H1 (cell line): ENCODE results near the gene RFNG. TPM values are rescaled to one million over a fixed set of nuclear protein-coding genes. Genes with fewer than 3 reads are reported as not detected.

Source experiments
- ATF2 ChIP-seq: IDR thresholded peaks from 2 replicates; pipeline ENCODE4 v1.6.1; 2012; ENCODE audit warnings: low read length, inconsistent platforms
- CBX8 ChIP-seq: fragments of 300-800, 300-1000 bp; sonication (generic); IDR thresholded peaks from 2 replicates; pipeline ENCODE4 v1.7.1; 2016; ENCODE audit warnings: low read depth, low read length, borderline replicate concordance
- EP300 ChIP-seq, 2 experiments: IDR thresholded peaks; 1 replicate in 1 of 2; 2 replicates in 1 of 2; pipeline ENCODE4 v1.6.1; 2011 to 2012; ENCODE audit warnings: low read depth in 2 of 2, low read length in 2 of 2, mild to moderate bottlenecking in 2 of 2, borderline replicate concordance in 1 of 2, inconsistent platforms in 1 of 2, moderate library complexity in 1 of 2
- NRF1 ChIP-seq: IDR thresholded peaks from 2 replicates; pipeline ENCODE4 v1.6.1; 2011; ENCODE audit warnings: mild to moderate bottlenecking, low read depth, low read length, improper control_type of control experiment
- PHF8 ChIP-seq: fragments of 200-600 bp; sonication (generic); conservative IDR thresholded peaks from 2 replicates; pipeline ENCODE4 v1.7.1; 2012; ENCODE audit warnings: low read depth, mild to moderate bottlenecking, inconsistent platforms, low read length, moderate library complexity
- POLR2A ChIP-seq, 2 experiments: IDR thresholded peaks; 1 replicate in 1 of 2; 2 replicates in 1 of 2; pipeline ENCODE4 v1.6.1; 2011; ENCODE audit warnings: low read depth in 2 of 2, low read length in 2 of 2, mild to moderate bottlenecking in 2 of 2; ENCODE audit errors: control extremely low read depth in 1 of 2
- SIRT6 ChIP-seq: IDR thresholded peaks from one replicate; pipeline ENCODE4 v1.7.1; 2012; ENCODE audit warnings: low read length, inconsistent platforms
- TCF12 ChIP-seq: IDR thresholded peaks from 2 replicates; pipeline ENCODE4 v1.6.1; 2011; ENCODE audit warnings: low read depth, mild to moderate bottlenecking, low read length
- polyA plus RNA-seq, 7 experiments: library from polyadenylated mRNA; depleted of rRNA in 3 of 7; stranded (reverse) in 5 of 7; unstranded in 2 of 7; fragments of >200 nt in 5 of 7; fragments of 200-250 nt in 2 of 7; gene quantifications; 1 replicate in 5 of 7; 2 replicates in 1 of 7; 4 replicates in 1 of 7; pipeline versions ENCODE4 v1.2.1 to v1.2.3, GENCODE V29; 2011 to 2013; ENCODE audit warnings: missing spikeins in 2 of 7, mixed read lengths in 2 of 7
- total RNA-seq: library from RNA; stranded (reverse); fragmentation: NEBNext Ultra II Directional; extraction: Animal tissue kit (Norgen Biotek cat#: 25700); gene quantifications from 2 replicates; pipeline ENCODE4 v1.2.1, GENCODE V29; 2021

Gene RFNG
- total and polyA plus RNA-seq, 2 of the 8 experiments (the other 6 are each of a cell fraction or from before 2014, with no cell fraction given), result 26.7 to 28.4 TPM

DNA sequence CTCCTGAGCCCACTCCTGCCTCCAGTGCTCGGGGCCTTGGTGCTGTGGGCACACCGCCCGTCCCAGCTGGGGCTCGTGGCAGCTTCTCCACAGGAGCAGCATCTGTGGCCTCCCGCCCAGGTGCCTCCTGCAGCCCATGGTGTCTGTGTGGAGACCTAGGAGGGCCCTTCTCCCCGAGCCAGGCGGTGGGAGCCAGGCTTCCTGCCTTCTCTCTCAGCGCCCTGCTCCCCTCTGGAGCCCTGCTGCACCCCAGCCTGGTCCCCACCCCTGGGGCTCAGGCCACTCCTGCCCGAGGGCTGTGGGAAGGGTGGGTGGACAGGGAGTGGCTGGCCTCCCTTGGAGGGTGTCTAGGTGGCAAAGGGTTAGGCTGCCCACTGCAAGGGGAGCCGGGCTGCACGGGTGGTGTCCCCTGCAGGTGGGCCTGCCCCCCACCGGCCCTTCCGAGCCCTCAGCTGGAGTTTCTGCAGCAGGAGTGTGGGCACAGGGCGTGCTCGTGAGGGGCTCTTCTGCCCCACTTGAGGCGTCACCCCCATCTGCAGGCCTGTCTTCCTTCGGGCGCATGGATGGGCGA is 39.9 kb downstream of the RFNG start (continued):
- TF ChIP-seq NRF1, result no peak
- no peak for TF ChIP-seq CBX8
- no peak for TF ChIP-seq SIRT6
- no peak for TF ChIP-seq EP300 (IDR thresholded peaks at IDR 0.05; ENCODE audit: borderline replicate concordance in 1 of 2, low read depth in 2 of 2, low read length in 2 of 2)
- TF ChIP-seq POLR2A (IDR thresholded peaks at IDR 0.05; ENCODE audit: control extremely low read depth in 1 of 2, low read depth in 2 of 2, low read length in 2 of 2), result no peak
- TF ChIP-seq PHF8, result no peak
- TF ChIP-seq ATF2, result no peak
- no peak for TF ChIP-seq TCF12
